Measurements from ENCODE around the gene SCN4A. TPM values are rescaled to one million over a fixed set of nuclear protein-coding genes. Genes with fewer than 3 reads are reported as not detected.
A peak's percentile ranks its signal among the peaks of the same experiment; 100 is the strongest.
"Not testable (repeated sequence)": the region's sequence is repeated elsewhere in the genome, so short reads cannot be mapped to it uniquely, and the experiment has no call there.

Gene SCN4A
- total RNA-seq, 1 donor from 2014 or later, result 0.10 TPM

DNA sequence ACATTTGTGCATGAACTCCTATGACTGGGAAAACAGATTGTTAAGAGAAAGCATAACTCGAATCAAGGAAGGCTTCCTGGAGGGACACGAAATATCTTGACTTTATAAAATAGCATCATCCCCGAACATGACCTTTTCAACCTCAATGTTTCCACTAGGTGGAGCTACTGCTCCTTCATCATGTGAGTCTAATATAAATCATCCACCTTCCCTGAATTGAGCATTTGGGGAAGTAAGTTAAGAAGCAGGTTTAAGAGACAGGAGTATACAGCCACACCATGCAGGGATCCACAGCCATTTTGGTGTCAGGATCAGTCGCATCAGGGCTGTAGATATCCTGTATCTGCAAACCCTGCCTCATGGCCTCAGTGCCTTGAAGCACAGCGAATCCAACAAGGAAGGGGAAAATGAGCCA, 68.9 kb downstream of the SCN4A start:
- H3K27ac Mint-ChIP-seq; H3K4me1 Mint-ChIP-seq (ENCODE audit: low read depth): not testable (repeated sequence)

DNA sequence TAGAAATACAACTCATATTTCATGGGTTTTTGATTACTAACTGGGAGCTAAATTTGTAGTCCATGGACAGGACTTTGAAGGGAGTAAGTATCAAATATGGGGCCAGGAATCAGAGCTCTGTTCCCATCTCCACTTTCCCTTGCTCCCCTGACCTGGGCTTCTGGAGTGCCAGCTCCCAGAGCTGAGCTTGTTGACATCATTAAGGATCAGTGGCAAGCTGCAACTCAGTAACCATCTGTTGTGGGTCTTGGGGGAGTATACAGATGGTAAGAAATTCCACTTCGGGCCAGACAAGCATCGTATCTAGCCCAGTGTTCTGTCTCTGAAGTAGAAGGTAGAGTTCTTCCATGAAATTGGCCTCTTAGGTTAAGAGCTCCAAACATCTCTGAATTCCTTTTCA, 70.7 kb downstream of the SCN4A start:
- not testable (repeated sequence) for H3K27ac Mint-ChIP-seq; H3K36me3 Mint-ChIP-seq (ENCODE audit: insufficient read depth); H3K4me1 Mint-ChIP-seq (ENCODE audit: low read depth); H3K9me3 Mint-ChIP-seq (ENCODE audit: low read depth); DNase-seq (ENCODE audit: low spot score, unreplicated experiment); H3K4me3 Mint-ChIP-seq (ENCODE audit: low read depth)
- H3K27me3 Mint-ChIP-seq, result peaks cover 15% of the 10 kb centered on the region

More for the DNA sequence above, 68.9 kb downstream of the SCN4A start:
- H3K4me3 Mint-ChIP-seq (ENCODE audit: low read depth); H3K36me3 Mint-ChIP-seq (ENCODE audit: insufficient read depth); DNase-seq (ENCODE audit: low spot score, unreplicated experiment); H3K9me3 Mint-ChIP-seq (ENCODE audit: low read depth): not testable (repeated sequence)
- TF ChIP-seq, protein P1, sequence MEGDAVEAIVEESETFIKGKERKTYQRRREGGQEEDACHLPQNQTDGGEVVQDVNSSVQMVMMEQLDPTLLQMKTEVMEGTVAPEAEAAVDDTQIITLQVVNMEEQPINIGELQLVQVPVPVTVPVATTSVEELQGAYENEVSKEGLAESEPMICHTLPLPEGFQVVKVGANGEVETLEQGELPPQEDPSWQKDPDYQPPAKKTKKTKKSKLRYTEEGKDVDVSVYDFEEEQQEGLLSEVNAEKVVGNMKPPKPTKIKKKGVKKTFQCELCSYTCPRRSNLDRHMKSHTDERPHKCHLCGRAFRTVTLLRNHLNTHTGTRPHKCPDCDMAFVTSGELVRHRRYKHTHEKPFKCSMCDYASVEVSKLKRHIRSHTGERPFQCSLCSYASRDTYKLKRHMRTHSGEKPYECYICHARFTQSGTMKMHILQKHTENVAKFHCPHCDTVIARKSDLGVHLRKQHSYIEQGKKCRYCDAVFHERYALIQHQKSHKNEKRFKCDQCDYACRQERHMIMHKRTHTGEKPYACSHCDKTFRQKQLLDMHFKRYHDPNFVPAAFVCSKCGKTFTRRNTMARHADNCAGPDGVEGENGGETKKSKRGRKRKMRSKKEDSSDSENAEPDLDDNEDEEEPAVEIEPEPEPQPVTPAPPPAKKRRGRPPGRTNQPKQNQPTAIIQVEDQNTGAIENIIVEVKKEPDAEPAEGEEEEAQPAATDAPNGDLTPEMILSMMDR (IDR thresholded peaks at IDR 0.05; ENCODE audit: unreplicated experiment), result peak; percentile 61
- H3K27me3 Mint-ChIP-seq, result peaks cover 29% of the 10 kb centered on the region

DNA sequence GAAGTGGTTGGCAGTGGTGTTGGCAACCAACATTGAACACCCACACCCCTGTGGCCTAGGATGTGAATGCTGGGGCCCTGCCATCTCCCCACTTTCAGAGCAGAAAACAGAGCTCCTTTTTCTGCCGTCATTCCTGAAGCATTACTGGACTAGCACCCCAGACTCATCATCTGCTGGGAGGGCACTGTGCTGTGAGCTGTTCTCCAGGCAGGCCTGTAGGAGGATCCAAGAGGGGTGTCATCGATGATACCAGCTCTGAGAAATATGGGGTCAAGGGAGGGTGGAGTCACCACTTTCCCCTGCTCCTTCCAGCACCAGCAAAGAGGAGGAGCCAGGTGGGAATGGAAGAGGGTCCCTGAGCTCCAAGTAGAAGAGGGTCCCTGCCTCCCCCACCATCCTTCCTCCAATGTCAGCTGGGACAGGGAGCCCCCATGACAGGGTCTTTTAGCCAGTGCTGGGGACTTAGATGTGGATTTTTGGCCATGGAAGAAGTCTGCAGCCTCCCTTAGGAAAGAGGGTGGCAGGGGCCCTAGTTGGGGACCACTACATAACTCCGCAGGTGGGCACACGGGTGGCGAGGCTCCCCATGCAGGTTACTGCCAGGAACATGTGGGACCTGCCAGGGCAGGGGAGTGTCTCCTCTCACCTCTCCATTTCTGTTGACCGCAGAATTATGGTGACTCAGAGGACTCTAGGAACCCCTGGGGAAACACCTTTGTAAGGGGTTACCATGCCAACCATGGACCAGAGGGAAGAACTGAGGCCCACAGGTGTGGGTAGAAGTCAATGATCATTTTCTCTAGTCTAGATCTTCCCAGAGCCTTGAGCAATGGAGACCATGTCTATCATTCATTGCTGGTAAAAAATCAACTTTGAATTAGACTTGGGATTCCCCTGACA, 73.6 kb downstream of the SCN4A start:
- not testable (repeated sequence) for H3K4me1 Mint-ChIP-seq (ENCODE audit: low read depth); H3K4me3 Mint-ChIP-seq (ENCODE audit: low read depth); H3K36me3 Mint-ChIP-seq (ENCODE audit: insufficient read depth); H3K9me3 Mint-ChIP-seq (ENCODE audit: low read depth); DNase-seq (ENCODE audit: low spot score, unreplicated experiment); H3K27ac Mint-ChIP-seq
- H3K27me3 Mint-ChIP-seq, result peaks cover 14% of the 10 kb centered on the region

DNA sequence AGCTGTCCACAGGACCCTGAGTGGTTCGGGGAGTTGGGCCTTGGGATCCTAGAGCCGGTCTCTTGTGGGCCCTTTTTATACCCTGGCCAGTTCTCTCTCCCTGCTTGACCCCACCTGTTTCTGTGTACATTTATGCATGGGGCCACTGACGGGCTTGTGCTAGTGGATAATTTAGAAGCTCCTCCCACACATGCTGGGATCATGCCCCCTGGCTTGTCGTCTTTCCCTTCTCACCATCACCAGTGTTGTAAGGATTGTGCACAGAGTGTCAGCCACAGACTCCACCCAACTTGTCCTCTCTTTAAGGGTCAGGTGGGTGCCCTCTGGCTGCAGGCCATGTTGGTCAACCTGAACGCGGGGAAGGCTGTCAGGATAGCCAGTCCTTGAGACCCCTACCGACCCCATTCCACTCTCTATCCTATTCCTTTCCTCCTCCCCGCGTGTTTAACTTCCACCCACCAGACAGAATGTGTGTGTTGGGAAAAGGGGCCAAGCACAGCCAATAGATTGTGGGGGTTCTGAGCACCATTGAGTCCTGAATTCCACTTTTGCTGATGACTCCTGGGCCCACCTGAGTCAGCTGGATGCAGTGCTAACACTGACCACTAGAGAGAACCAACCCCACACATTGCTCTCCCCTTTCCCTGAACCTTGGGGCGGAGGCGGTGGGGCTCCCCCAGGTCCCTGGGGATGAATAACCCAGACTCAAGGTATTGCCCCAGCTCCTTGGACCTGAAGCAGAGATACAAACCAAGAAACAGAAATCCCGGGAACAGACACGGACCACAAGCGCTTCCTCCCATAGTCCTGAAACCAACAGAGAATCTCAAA, 76.0 kb downstream of the SCN4A start, which contains the start of gene CSH1:
Gene CSH1, minus strand, starts transcription at position 51 of the 831 bp plus-strand sequence. CDS start 63 bp downstream, outside the sequence.
- not testable (repeated sequence) for H3K9me3 Mint-ChIP-seq (ENCODE audit: low read depth); H3K27ac Mint-ChIP-seq; DNase-seq (ENCODE audit: low spot score, unreplicated experiment); H3K4me1 Mint-ChIP-seq (ENCODE audit: low read depth); H3K36me3 Mint-ChIP-seq (ENCODE audit: insufficient read depth); H3K4me3 Mint-ChIP-seq (ENCODE audit: low read depth)
- H3K27me3 Mint-ChIP-seq, result peaks cover 16% of the 10 kb centered on the region

DNA sequence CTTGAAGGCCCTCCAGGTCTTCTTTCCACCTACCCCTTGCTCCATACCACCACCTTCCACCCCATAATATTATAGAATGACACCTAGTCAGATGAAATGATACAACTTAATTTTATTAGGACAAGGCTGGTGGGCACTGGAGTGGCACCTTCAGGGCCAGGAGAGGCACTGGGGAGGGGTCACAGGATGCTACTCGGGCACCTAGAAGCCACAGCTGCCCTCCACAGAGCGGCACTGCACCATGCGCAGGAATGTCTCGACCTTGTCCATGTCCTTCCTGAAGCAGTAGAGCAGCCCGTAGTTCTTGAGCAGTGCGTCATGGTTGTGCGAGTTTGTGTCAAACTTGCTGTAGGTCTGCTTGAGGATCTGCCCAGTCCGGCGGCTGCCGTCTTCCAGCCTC, 77.9 kb downstream of the SCN4A start:
- not testable (repeated sequence) for DNase-seq (ENCODE audit: low spot score, unreplicated experiment); H3K4me3 Mint-ChIP-seq (ENCODE audit: low read depth); H3K9me3 Mint-ChIP-seq (ENCODE audit: low read depth); H3K27ac Mint-ChIP-seq; H3K4me1 Mint-ChIP-seq (ENCODE audit: low read depth); H3K27me3 Mint-ChIP-seq; H3K36me3 Mint-ChIP-seq (ENCODE audit: insufficient read depth)

DNA sequence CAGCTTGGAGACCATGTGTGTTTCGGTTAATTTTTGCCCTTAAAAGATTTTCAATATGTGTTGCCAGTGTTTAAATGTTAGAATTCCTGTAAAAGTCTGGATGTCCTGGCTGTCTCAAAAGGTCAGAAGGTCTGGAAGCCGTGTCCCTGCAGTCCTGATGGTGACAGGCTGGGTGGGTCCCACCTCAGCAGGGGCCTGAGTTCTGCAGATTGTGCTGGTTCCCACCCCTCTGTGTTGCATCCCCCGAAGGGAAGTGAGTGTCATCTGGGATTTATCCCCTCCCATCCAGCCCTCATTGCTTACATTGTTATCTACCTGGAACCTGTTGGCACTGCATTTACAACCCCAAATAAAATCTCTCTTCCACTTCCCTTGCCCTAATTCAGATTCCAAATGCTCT, 78.7 kb downstream of the SCN4A start:
- H3K4me3 Mint-ChIP-seq (ENCODE audit: low read depth); H3K27ac Mint-ChIP-seq; H3K9me3 Mint-ChIP-seq (ENCODE audit: low read depth); H3K4me1 Mint-ChIP-seq (ENCODE audit: low read depth); H3K36me3 Mint-ChIP-seq (ENCODE audit: insufficient read depth); DNase-seq (ENCODE audit: low spot score, unreplicated experiment): not testable (repeated sequence)
- peaks cover 10% of the 10 kb centered on the region for H3K27me3 Mint-ChIP-seq

DNA sequence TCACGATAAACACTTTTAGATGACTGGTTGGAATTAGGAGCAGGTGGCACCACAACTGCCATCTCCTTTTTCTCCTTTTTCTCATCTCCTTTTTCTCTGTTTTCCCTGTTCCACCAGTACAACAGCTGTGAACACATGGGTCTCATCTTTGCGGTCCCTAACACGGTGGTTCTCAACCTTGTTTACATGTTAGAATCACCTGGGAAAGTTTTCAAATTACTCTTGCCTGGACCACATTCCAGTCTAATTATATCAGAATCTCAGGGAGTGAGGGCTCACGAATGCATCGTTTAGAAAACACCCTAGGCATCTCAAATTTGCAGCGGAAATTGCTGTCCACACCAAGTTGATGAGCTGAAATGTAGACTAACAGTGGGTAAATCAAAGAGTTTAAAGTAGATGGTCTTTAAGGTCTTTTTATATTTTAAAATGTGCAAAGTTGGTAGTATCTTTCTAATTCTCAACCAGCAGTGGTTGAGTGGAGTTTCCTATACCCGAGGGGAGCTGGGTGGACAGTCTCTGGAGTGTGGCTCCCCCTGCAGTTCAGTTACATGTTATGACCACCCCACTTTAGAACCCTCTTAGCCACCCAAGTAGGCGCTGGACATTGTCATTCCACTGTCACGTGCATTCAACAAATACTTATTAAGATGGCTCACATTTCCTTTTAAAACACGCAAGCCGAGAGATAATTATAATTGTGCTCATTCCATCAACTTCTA, 80.2 kb downstream of the SCN4A start:
- not testable (repeated sequence) for H3K4me3 Mint-ChIP-seq (ENCODE audit: low read depth); H3K27ac Mint-ChIP-seq; DNase-seq (ENCODE audit: low spot score, unreplicated experiment); H3K4me1 Mint-ChIP-seq (ENCODE audit: low read depth); H3K36me3 Mint-ChIP-seq (ENCODE audit: insufficient read depth); H3K9me3 Mint-ChIP-seq (ENCODE audit: low read depth)
- TF ChIP-seq, protein P1 (IDR thresholded peaks at IDR 0.05; ENCODE audit: unreplicated experiment), result peak; percentile 50
- H3K27me3 Mint-ChIP-seq, result peaks cover 15% of the 10 kb centered on the region
